Measurements from ENCODE around the gene ACTL7B.
"Not testable (repeated sequence)": the region's sequence is repeated elsewhere in the genome, so short reads cannot be mapped to it uniquely, and the experiment has no call there.

Gene ACTL7B

GRCh38 chr9:108855888-108856287, at the start of gene ACTL7B:
Gene ACTL7B (minus strand): TSS chr9:108855986. CDS start chr9:108855930, 56 bp downstream.
- DNase-seq = no peak

- DNase-seq = no peak
These were observed 49.7 kb upstream of the ACTL7B start for GRCh38 chr9:108905494-108905893.

- DNase-seq = no peak
These were observed 48.4 kb upstream of the ACTL7B start for GRCh38 chr9:108904161-108904560.

- no peak for DNase-seq
These were observed 47.8 kb upstream of the ACTL7B start for GRCh38 chr9:108903420-108904103.

- DNase-seq = no peak
These were observed 44.4 kb upstream of the ACTL7B start for GRCh38 chr9:108900176-108900575.

GRCh38 chr9:108899023-108899695, 43.4 kb upstream of the ACTL7B start:
- not testable (repeated sequence) for DNase-seq

- no peak for DNase-seq
These were observed 41.7 kb upstream of the ACTL7B start for GRCh38 chr9:108897324-108898096.

GRCh38 chr9:108894225-108894997, 38.6 kb upstream of the ACTL7B start:
- DNase-seq = no peak

- peak; percentile 0 for DNase-seq
These were observed 33.9 kb upstream of the ACTL7B start for GRCh38 chr9:108889649-108890067.

- not testable (repeated sequence) for DNase-seq
These were observed 30.9 kb upstream of the ACTL7B start for GRCh38 chr9:108886594-108887271.

- no peak for DNase-seq
These were observed 30.0 kb upstream of the ACTL7B start for GRCh38 chr9:108885643-108886348.

GRCh38 chr9:108884701-108885100, 28.9 kb upstream of the ACTL7B start:
- DNase-seq = no peak

GRCh38 chr9:108883085-108883484, 27.3 kb upstream of the ACTL7B start:
- no peak for DNase-seq

- no peak for DNase-seq
These were observed 26.5 kb upstream of the ACTL7B start for GRCh38 chr9:108882052-108882888.

GRCh38 chr9:108880738-108881316, 25.0 kb upstream of the ACTL7B start:
- DNase-seq = no peak

- DNase-seq = no peak
These were observed 21.7 kb upstream of the ACTL7B start for GRCh38 chr9:108877524-108877923.

GRCh38 chr9:108876425-108876824, 20.6 kb upstream of the ACTL7B start:
- DNase-seq = no peak

GRCh38 chr9:108874058-108874788, 18.4 kb upstream of the ACTL7B start:
- DNase-seq = no peak

- DNase-seq = no peak
These were observed 13.4 kb upstream of the ACTL7B start for GRCh38 chr9:108869092-108869725.
